ENCODE measurements around the gene STKLD1.
"Not testable (repeated sequence)": the region's sequence is repeated elsewhere in the genome, so short reads cannot be mapped to it uniquely, and the experiment has no call there.

Gene STKLD1

DNA sequence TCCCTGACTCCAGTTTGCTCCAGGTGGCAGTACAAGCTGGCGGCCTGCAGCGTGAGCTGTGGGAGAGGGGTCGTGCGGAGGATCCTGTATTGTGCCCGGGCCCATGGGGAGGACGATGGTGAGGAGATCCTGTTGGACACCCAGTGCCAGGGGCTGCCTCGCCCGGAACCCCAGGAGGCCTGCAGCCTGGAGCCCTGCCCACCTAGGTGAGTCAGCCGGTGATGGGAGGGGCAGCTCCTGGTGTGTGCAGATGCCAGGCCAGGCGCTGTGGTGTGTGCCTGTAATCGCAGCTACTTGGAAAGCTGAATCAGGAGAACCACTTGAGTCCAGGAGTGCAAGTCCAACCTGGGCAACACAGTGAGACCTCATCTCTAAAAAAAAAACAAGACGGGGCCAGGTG, 73.6 kb downstream of the STKLD1 start:
- no peak for DNase-seq

DNA sequence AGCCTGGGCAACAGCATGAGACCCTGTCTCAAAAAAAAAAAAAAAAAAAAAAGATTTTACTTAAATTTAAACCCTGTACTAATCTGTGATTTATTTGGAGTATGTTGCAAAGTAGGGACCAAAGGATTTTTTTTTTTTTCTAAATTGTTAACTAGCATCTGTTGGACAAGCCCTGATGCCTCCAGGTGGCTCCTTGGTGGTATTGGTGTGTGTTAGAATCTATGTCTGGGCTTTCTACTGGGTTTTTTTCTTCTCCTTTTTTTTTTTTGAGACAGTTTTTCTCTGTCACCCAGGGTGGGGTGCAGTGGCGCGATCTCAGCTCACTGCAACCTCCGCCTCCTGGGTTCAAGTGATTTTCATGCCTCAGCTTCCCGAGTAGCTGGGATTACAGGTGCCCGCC, 75.7 kb downstream of the STKLD1 start:
- DNase-seq = not testable (repeated sequence)

DNA sequence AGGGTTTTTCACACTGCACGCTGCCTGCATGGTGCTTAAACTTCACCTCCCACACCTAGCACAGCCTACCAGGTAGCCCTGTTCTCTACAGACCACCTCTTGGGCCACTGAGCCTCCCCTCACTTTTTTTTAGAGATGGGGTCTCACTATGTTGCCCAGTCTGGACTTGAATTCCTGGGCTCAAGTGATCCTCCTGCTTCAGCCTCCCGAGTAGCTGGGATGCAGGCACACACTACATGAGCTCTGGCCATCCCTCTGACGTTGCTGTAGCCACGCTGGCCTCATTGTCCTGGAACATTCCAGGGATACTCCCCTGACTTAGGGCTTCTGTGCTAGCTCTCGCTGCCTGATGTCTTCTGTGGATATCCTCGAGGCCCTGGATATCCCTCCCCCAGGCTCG, 76.4 kb downstream of the STKLD1 start:
- DNase-seq = no peak

GRCh38 chr9:133453651-133454050, 77.5 kb downstream of the STKLD1 start:
- no peak for DNase-seq

DNA sequence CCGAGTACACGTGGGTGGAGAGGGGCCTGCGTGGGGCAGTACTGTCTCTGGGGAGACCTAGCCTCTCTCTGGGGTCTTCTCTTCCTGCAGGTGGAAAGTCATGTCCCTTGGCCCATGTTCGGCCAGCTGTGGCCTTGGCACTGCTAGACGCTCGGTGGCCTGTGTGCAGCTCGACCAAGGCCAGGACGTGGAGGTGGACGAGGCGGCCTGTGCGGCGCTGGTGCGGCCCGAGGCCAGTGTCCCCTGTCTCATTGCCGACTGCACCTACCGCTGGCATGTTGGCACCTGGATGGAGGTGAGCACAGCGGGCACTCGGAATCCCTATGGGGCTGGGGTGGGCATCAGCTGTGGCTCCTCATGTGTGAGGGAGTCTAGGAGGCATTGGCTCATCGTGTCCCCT, 78.2 kb downstream of the STKLD1 start:
- DNase-seq = no peak

- no peak for DNase-seq
These were observed 78.9 kb downstream of the STKLD1 start for GRCh38 chr9:133454943-133455673.

Data from NCI-H1105 (cell line).